HG02678 (cell line): ENCODE results near the gene CEP131.
"Not testable (repeated sequence)": the region's sequence is repeated elsewhere in the genome, so short reads cannot be mapped to it uniquely, and the experiment has no call there.

ENCODE experiments used
- ATAC-seq: cut with Tn5 transposase; IDR thresholded peaks from one replicate; pipeline ENCODE4 v1.9.1; 2021; ENCODE audit warnings: mild to moderate bottlenecking, moderate library complexity; ENCODE audit not compliant: unreplicated experiment

Gene CEP131

GRCh38 chr17:81228834-81229665, 6.3 kb upstream of the CEP131 start:
- no peak for ATAC-seq

- ATAC-seq = no peak
These were observed 5.7 kb upstream of the CEP131 start for GRCh38 chr17:81228420-81228819.

GRCh38 chr17:81227630-81228029, 4.9 kb upstream of the CEP131 start:
- ATAC-seq = not testable (repeated sequence)

- ATAC-seq = no peak
These were observed 981 bp upstream of the CEP131 start for GRCh38 chr17:81223762-81224130.

- ATAC-seq = no peak
These were observed 202 bp downstream of the CEP131 start for GRCh38 chr17:81222620-81222905.

GRCh38 chr17:81221842-81222619, 734 bp downstream of the CEP131 start:
- no peak for ATAC-seq

- no peak for ATAC-seq
These were observed 1.4 kb downstream of the CEP131 start for GRCh38 chr17:81221371-81221841.

GRCh38 chr17:81219476-81220180, 3.1 kb downstream of the CEP131 start:
- ATAC-seq = no peak

GRCh38 chr17:81218991-81219390, 3.8 kb downstream of the CEP131 start:
- ATAC-seq = no peak

GRCh38 chr17:81218459-81218858, 4.3 kb downstream of the CEP131 start:
- no peak for ATAC-seq

- no peak for ATAC-seq
These were observed 5.3 kb downstream of the CEP131 start for GRCh38 chr17:81217491-81217890.

- no peak for ATAC-seq
These were observed 8.8 kb downstream of the CEP131 start for GRCh38 chr17:81213978-81214377.

- ATAC-seq = no peak
These were observed 10.4 kb downstream of the CEP131 start for GRCh38 chr17:81212365-81212764.

- no peak for ATAC-seq
These were observed 11.9 kb downstream of the CEP131 start for GRCh38 chr17:81210868-81211267.

- no peak for ATAC-seq
These were observed 12.3 kb downstream of the CEP131 start for GRCh38 chr17:81210466-81210865.

- no peak for ATAC-seq
These were observed 13.6 kb downstream of the CEP131 start for GRCh38 chr17:81209141-81209540.

- ATAC-seq = no peak
These were observed 14.1 kb downstream of the CEP131 start for GRCh38 chr17:81208651-81209050.

- no peak for ATAC-seq
These were observed 14.9 kb downstream of the CEP131 start for GRCh38 chr17:81207610-81208581.

GRCh38 chr17:81206657-81207056, 16.1 kb downstream of the CEP131 start:
- ATAC-seq = no peak

GRCh38 chr17:81206166-81206565, 16.6 kb downstream of the CEP131 start:
- ATAC-seq = no peak
